ENCODE measurements around the gene CIZ1. TPM values are rescaled to one million over a fixed set of nuclear protein-coding genes. Genes with fewer than 3 reads are reported as not detected.

The CIZ1 gene
- total and polyA plus RNA-seq, 9 of the 15 experiments (the other 6 are each of a cell fraction or from before 2014, with no cell fraction given) = 6.6 to 329 (median 87.8) TPM

- TF ChIP-seq GTF2B (IDR thresholded peaks at IDR 0.05; ENCODE audit: extremely low read depth, insufficient read length) = no peak
- peak; percentile 37; the same call in 1 of the 2 replicates for TF ChIP-seq HDAC2 (IDR thresholded peaks at IDR 0.05)
- no peak for TF ChIP-seq GABPA (tag; conservative IDR thresholded peaks at IDR 0.05; ENCODE audit: low read depth)
These were observed 17.0 kb upstream of the CIZ1 start (continued) for GRCh38 chr9:128208386-128208785.

- Histone ChIP-seq H3K36me3 (ENCODE audit: control insufficient read depth, insufficient read depth, low read length) (0 out of 3 replicates have a peak, but pooled peaks cover 4% of the 10 kb centered on the region), H2AFZ (ENCODE audit: low read depth, low read length) (no peak overlapping the region), H3K9me1 (ENCODE audit: control insufficient read depth, insufficient read depth, low read length) (peaks cover 3% of the 10 kb centered on the region), H3K27ac (ENCODE audit: extremely low read depth, low read depth, low read length) (no peak overlapping the region), H3K9ac (ENCODE audit: insufficient read depth in 1 of 2, low read depth in 2 of 2, low read length in 2 of 2) (peak overlapping the region in 1 of 2 experiments; percentile 52; a peak in 1 of 4 replicates), H3K27me3 (ENCODE audit: control insufficient read depth in 2 of 2, insufficient read depth in 2 of 2, low read length in 2 of 2) (no peaks in the 10 kb centered on the region), H3K4me3 (no peak overlapping the region), H3K4me1 (replicated peaks in 1 of 2; ENCODE audit: control insufficient read depth in 2 of 2, insufficient read depth in 2 of 2, low read length in 2 of 2) (peaks cover 21 to 50% of the 10 kb centered on the region in 2 experiments), H4K20me1 (replicated peaks; ENCODE audit: control insufficient read depth, insufficient read depth, low read length) (peaks cover 3% of the 10 kb centered on the region), H3K9me3 (replicated peaks; ENCODE audit: control insufficient read depth, insufficient read depth, low read depth, low read length) (no peaks in the 10 kb centered on the region), H3K79me2 (ENCODE audit: control insufficient read depth, insufficient read depth, low read length) (no peaks in the 10 kb centered on the region), H3K4me2 (ENCODE audit: insufficient read depth, low read length) (no peak overlapping the region)
- no peak for DNase-seq (ENCODE audit: extremely low read depth in 1 of 4, low spot score in 3 of 4)
- ChIA-PET POLR2A (interaction anchor here (0.5 to 2.5 kb wide), 21 partner anchors 8 to 1514 kb away, joined by 3 to 33 read pairs (median 3); partner anchors contain the start of gene BBLN), CTCF (ENCODE audit: low intra/inter-chr PET ratio) (no interaction called here)
- intact Hi-C loops (cut with micrococcal nuclease) = loop anchor here (5.0 kb wide), 1 partner anchor 45 kb away; the partner anchor contains the start of gene BBLN
- TF ChIP-seq NONO (IDR thresholded peaks at IDR 0.05; ENCODE audit: low read depth in 2 of 2, low read length in 1 of 2) (no peak), ETV5 (CRISPR knock-in tag; IDR thresholded peaks at IDR 0.05; ENCODE audit: low read depth) (no peak), NR2F6 (CRISPR knock-in tag; IDR thresholded peaks at IDR 0.05) (no peak), ZNF449 (CRISPR knock-in tag; IDR thresholded peaks at IDR 0.05) (no peak), SP1 (CRISPR knock-in tag; IDR thresholded peaks at IDR 0.05) (no peak), SMARCA4 (IDR thresholded peaks at IDR 0.05) (no peak), SPI1 (IDR thresholded peaks at IDR 0.05; ENCODE audit: borderline replicate concordance, low read depth, low read length) (0 out of 2 replicates have a peak, but pooled peaks have one; percentile 21)
- BruUV-seq (replicated peaks) = no TSS peak
- in situ Hi-C loops (cut with MboI) = no loop called here
- no peak for ATAC-seq
- 57% methylated on average over 15 of the region's 15 CpGs for WGBS (ENCODE audit: insufficient coverage, low coverage, missing lambda C conversion rate)
- no peak for FAIRE-seq
These were observed 15.8 kb upstream of the CIZ1 start for GRCh38 chr9:128206916-128207910.

All from K562 (cell line).